ENCODE data around the gene FAP.

FAP gene

GRCh38 chr2:162243294-162243693 is at the start of gene FAP:
Gene FAP (minus strand): TSS chr2:162243445. CDS start chr2:162243327, 118 bp downstream.
- DNase-seq = no peak

- no peak for DNase-seq
Measured at GRCh38 chr2:162291748-162292147, 48.5 kb upstream of the FAP start.

GRCh38 chr2:162282765-162283425 is 39.6 kb upstream of the FAP start:
- no peak for DNase-seq

- DNase-seq = no peak
Measured at GRCh38 chr2:162280654-162281053, 37.4 kb upstream of the FAP start.

- DNase-seq = no peak
Measured at GRCh38 chr2:162277381-162277780, 34.1 kb upstream of the FAP start.

GRCh38 chr2:162267996-162268395 is 24.8 kb upstream of the FAP start:
- DNase-seq = no peak

- no peak for DNase-seq
Measured at GRCh38 chr2:162267496-162267895, 24.3 kb upstream of the FAP start.

GRCh38 chr2:162266460-162266760 is 23.2 kb upstream of the FAP start:
- no peak for DNase-seq

- no peak for DNase-seq
Measured at GRCh38 chr2:162265666-162266459, 22.6 kb upstream of the FAP start.

GRCh38 chr2:162261032-162261945 is 18.0 kb upstream of the FAP start:
- no peak for DNase-seq

GRCh38 chr2:162258686-162259085 is 15.4 kb upstream of the FAP start:
- no peak for DNase-seq

GRCh38 chr2:162258169-162258568 is 14.9 kb upstream of the FAP start:
- no peak for DNase-seq

- no peak for DNase-seq
Measured at GRCh38 chr2:162257425-162257824, 14.2 kb upstream of the FAP start.

GRCh38 chr2:162256591-162256991 is 13.3 kb upstream of the FAP start:
- no peak for DNase-seq

GRCh38 chr2:162254236-162254871 is 11.1 kb upstream of the FAP start:
- no peak for DNase-seq

- no peak for DNase-seq
Measured at GRCh38 chr2:162253435-162253834, 10.2 kb upstream of the FAP start.

GRCh38 chr2:162252153-162252552 is 8.9 kb upstream of the FAP start:
- no peak for DNase-seq

GRCh38 chr2:162245781-162246180 is 2.5 kb upstream of the FAP start:
- DNase-seq = no peak

- DNase-seq = no peak
Measured at GRCh38 chr2:162245061-162245460, 1.8 kb upstream of the FAP start.

- DNase-seq = no peak
Measured at GRCh38 chr2:162244541-162245031, 1.3 kb upstream of the FAP start.

- DNase-seq = no peak
Measured at GRCh38 chr2:162243715-162244114, 470 bp upstream of the FAP start.

GRCh38 chr2:162242586-162243280 is 512 bp downstream of the FAP start:
- DNase-seq = no peak

All from NCI-H2171 (cell line).